Vagina (tissue), 2 donors: ENCODE data around the gene OR52N5.

ENCODE experiments used
- POLR2A ChIP-seq, 2 donors: fragments of 450-650 bp; IDR thresholded peaks; one replicate each; pipeline ENCODE4 v1.6.1; 2017; ENCODE audit warnings: antibody characterized with exemption in 2 of 2, mild to moderate bottlenecking in 2 of 2, moderate library complexity in 2 of 2
- TF ChIP-seq, protein P1 (sequence below), 3 experiments: fragments of 450-650 bp in 2 of 3; fragments of 200-600 bp in 1 of 3; sonication (generic) in 1 of 3; IDR thresholded peaks; one replicate each; pipeline ENCODE4 v1.5.1; 2017 to 2019; ENCODE audit warnings: antibody characterized with exemption in 3 of 3, mild to moderate bottlenecking in 2 of 3, moderate library complexity in 2 of 3

DNA sequence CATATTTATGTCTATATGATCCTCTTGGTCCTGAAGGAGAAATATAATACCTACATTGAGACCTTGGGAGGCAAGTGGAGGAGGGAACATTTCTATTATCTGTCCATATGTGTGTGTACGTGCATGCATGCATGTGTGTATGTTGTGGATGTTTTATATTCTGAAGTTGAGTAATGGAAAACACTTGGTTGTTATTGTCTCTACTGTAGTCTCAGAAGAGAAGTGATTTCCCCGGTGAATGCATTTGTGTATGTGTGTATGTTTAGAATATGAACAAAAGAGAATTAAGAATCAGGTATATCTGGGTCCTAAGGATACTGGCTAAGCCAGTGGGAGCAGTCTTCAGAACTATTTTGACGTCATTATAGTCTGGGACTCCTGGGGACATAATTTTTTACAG lies 8.0 kb upstream of the OR52N5 start, which contains the start of gene OR52N1:
- TF ChIP-seq POLR2A (IDR thresholded peaks at IDR 0.05), result no peak
- TF ChIP-seq, protein P1, sequence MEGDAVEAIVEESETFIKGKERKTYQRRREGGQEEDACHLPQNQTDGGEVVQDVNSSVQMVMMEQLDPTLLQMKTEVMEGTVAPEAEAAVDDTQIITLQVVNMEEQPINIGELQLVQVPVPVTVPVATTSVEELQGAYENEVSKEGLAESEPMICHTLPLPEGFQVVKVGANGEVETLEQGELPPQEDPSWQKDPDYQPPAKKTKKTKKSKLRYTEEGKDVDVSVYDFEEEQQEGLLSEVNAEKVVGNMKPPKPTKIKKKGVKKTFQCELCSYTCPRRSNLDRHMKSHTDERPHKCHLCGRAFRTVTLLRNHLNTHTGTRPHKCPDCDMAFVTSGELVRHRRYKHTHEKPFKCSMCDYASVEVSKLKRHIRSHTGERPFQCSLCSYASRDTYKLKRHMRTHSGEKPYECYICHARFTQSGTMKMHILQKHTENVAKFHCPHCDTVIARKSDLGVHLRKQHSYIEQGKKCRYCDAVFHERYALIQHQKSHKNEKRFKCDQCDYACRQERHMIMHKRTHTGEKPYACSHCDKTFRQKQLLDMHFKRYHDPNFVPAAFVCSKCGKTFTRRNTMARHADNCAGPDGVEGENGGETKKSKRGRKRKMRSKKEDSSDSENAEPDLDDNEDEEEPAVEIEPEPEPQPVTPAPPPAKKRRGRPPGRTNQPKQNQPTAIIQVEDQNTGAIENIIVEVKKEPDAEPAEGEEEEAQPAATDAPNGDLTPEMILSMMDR (IDR thresholded peaks at IDR 0.05), result no peak
